NB4 (cell line): ENCODE measurements around the gene RPTOR.

ENCODE experiments used
- DNase-seq: peaks from one replicate; pipeline ENCODE4 v3.0.0; 2010; ENCODE audit warnings: low read depth
- H3K4me3 ChIP-seq: one replicate; pipeline ENCODE4 v1.5.1; 2011; ENCODE audit warnings: mild to moderate bottlenecking, low read depth, low read length, moderate library complexity
- CTCF ChIP-seq: IDR thresholded peaks from one replicate; pipeline ENCODE4 v1.5.1; 2012; ENCODE audit warnings: low read depth, low read length
- MAX ChIP-seq: IDR thresholded peaks from 2 replicates; pipeline ENCODE4 v1.6.1; 2011; ENCODE audit warnings: low read depth, low read length
- MYC ChIP-seq: IDR thresholded peaks from 2 replicates; pipeline ENCODE4 v1.6.1; 2011; ENCODE audit warnings: low read depth, low read length
- POLR2A ChIP-seq: IDR thresholded peaks from 2 replicates; pipeline ENCODE4 v1.6.1; 2011; ENCODE audit warnings: mild to moderate bottlenecking; ENCODE audit not compliant: insufficient read length; ENCODE audit errors: extremely low read depth

RPTOR gene

DNA sequence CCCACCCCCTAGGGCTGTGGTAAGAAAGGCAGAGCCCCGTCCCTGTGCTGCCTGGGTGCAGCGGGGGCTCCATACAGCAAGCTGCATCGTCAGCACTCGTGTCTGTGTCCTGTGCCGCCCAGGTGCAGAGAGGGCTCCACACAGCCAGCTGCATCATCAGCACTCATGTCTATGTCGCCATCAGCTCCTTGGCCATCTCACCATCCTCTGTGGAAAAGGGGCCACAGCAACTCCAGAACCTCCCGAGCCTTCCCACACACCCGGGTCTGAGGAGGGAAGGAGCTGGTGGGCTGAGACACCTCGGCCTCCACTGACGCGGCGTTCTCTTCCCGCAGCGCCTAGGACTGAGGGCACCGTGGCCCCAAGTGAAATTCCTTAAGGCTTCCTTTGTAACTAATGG, 374.1 kb downstream of the RPTOR start:
- TF ChIP-seq CTCF (no peak), POLR2A (no peak), MYC (no peak), MAX (no peak)
- no peak for DNase-seq
- no peak overlapping the region for H3K4me3 ChIP-seq

GRCh38 chr17:80919331-80920311, 375.0 kb downstream of the RPTOR start:
- DNase-seq: no peak
- no peak for TF ChIP-seq MAX
- no peak for TF ChIP-seq MYC
- TF ChIP-seq CTCF: no peak
- TF ChIP-seq POLR2A: no peak
- H3K4me3 ChIP-seq: no peak overlapping the region

DNA sequence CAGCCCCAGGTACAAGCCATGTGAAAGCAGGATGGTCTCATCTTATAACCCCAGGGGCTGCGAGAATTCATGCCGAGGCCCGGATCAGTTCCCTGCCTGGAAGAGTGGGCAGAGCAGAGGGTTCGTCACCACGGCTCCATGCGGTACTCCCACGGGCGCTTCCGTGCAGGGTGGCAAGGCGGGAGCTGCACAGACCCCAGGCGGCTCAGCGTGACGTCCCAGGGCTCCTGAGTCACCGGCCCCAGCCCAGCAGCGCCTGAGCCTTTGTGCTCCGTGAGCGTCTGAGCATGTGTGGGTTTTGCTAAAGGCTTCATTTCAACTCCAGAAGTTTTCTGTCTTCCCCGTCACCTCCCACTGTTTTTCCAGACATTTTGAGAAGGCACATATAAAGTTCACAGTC, 375.8 kb downstream of the RPTOR start:
- TF ChIP-seq POLR2A (no peak), CTCF (no peak), MYC (no peak), MAX (no peak)
- DNase-seq: no peak

GRCh38 chr17:80921159-80921558, 376.5 kb downstream of the RPTOR start:
- TF ChIP-seq MYC (no peak), MAX (no peak), POLR2A (no peak), CTCF (no peak)
- no peak for DNase-seq
- H3K4me3 ChIP-seq: no peak overlapping the region

More for the DNA sequence above, 375.8 kb downstream of the RPTOR start:
- no peak overlapping the region for H3K4me3 ChIP-seq

- H3K4me3 ChIP-seq: no peak overlapping the region
- TF ChIP-seq POLR2A (no peak), MYC (no peak), CTCF (no peak), MAX (no peak)
Measured at GRCh38 chr17:80921741-80922579, 377.3 kb downstream of the RPTOR start.

More at GRCh38 chr17:80921741-80922579, 377.3 kb downstream of the RPTOR start:
- DNase-seq: no peak
